HepG2 (cell line): ENCODE results near the gene NUDT8. TPM values are rescaled to one million over a fixed set of nuclear protein-coding genes. Genes with fewer than 3 reads are reported as not detected.
A peak's percentile ranks its signal among the peaks of the same experiment; 100 is the strongest.

Experiments used
- BRCA1 ChIP-seq: sonication (generic); formaldehyde crosslinking; IDR thresholded peaks from 2 replicates; pipeline ENCODE4 v1.4.0; 2020; ENCODE audit warnings: missing genetic modification reagents
- DMAP1 ChIP-seq: IDR thresholded peaks from 2 replicates; pipeline ENCODE4 v1.6.1; 2016
- EEA1 ChIP-seq: sonication (generic); formaldehyde crosslinking; IDR thresholded peaks from 2 replicates; pipeline ENCODE4 v1.5.1; 2020; ENCODE audit warnings: mild to moderate bottlenecking, missing genetic modification reagents, borderline replicate concordance
- ERF ChIP-seq: IDR thresholded peaks from 2 replicates; pipeline ENCODE4 v1.6.1; 2018; ENCODE audit warnings: missing biosample characterization, missing genetic modification reagents
- GPN1 ChIP-seq: sonication (generic); formaldehyde crosslinking; IDR thresholded peaks from 2 replicates; pipeline ENCODE4 v1.5.1; 2020; ENCODE audit warnings: missing genetic modification reagents, borderline replicate concordance
- HCFC1 ChIP-seq: fragments of 150-350 bp; IDR thresholded peaks from 2 replicates; pipeline ENCODE4 v1.6.1; 2014; ENCODE audit warnings: low read depth, low read length
- HNF4G ChIP-seq, 2 experiments: sonication (generic) in 1 of 2; formaldehyde crosslinking in 1 of 2; IDR thresholded peaks; 2 replicates each; pipeline versions ENCODE4 v1.4.0 to v1.6.1; 2011 to 2020; ENCODE audit warnings: borderline replicate concordance in 2 of 2, low read depth in 2 of 2, mild to moderate bottlenecking in 2 of 2, low read length in 1 of 2, missing genetic modification reagents in 1 of 2, moderate library complexity in 1 of 2
- KDM3A ChIP-seq: IDR thresholded peaks from 2 replicates; pipeline ENCODE4 v1.6.1; 2018; ENCODE audit warnings: low read depth, missing compliant biosample characterization
- SMAD1 ChIP-seq: sonication (generic); formaldehyde crosslinking; IDR thresholded peaks from 2 replicates; pipeline ENCODE4 v1.4.0; 2020; ENCODE audit warnings: missing genetic modification reagents, low read depth, mild to moderate bottlenecking, borderline replicate concordance
- SNAI1 ChIP-seq: sonication (generic); formaldehyde crosslinking; IDR thresholded peaks from 2 replicates; pipeline ENCODE4 v1.5.0; 2020; ENCODE audit warnings: mild to moderate bottlenecking, missing genetic modification reagents, borderline replicate concordance
- TEAD2 ChIP-seq: sonication (generic); formaldehyde crosslinking; IDR thresholded peaks from 2 replicates; pipeline ENCODE4 v1.9.0; 2021; ENCODE audit warnings: missing genetic modification reagents
- ZNF235 ChIP-seq: sonication (generic); formaldehyde crosslinking; IDR thresholded peaks from 2 replicates; pipeline ENCODE4 v1.8.1; 2023; ENCODE audit warnings: mild to moderate bottlenecking, missing genetic modification reagents, borderline replicate concordance
- ZNF263 ChIP-seq: sonication (generic); formaldehyde crosslinking; IDR thresholded peaks from 2 replicates; pipeline ENCODE4 v1.4.0; 2020; ENCODE audit warnings: missing genetic modification reagents
- ZNF556 ChIP-seq: sonication (generic); formaldehyde crosslinking; IDR thresholded peaks from 2 replicates; pipeline ENCODE4 v1.4.0; 2020; ENCODE audit warnings: mild to moderate bottlenecking, missing genetic modification reagents, borderline replicate concordance
- ZNF850 ChIP-seq: sonication (generic); formaldehyde crosslinking; conservative IDR thresholded peaks from 2 replicates; pipeline ENCODE4 v1.9.0; 2021; ENCODE audit warnings: mild to moderate bottlenecking, missing genetic modification reagents
- ZSCAN29 ChIP-seq: sonication (generic); formaldehyde crosslinking; conservative IDR thresholded peaks from 2 replicates; pipeline ENCODE4 v1.4.0; 2020; ENCODE audit warnings: mild to moderate bottlenecking, missing genetic modification reagents
- polyA plus RNA-seq, 8 experiments: library from polyadenylated mRNA; depleted of rRNA in 3 of 8; stranded (reverse) in 7 of 8; unstranded in 1 of 8; fragments of >200 nt; fragmentation: Illumina TruSeq in 4 of 8; extraction: Trizol in 4 of 8; gene quantifications; 2 replicates each; pipeline versions ENCODE4 v1.2.1 to v1.2.3, GENCODE V29; 2011 to 2016; ENCODE audit warnings: low read depth in 4 of 8, missing spikeins in 1 of 8, mixed read lengths in 1 of 8; ENCODE audit not compliant: insufficient read depth in 1 of 8
- total RNA-seq, 5 experiments: library from RNA; depleted of rRNA; stranded (reverse); fragments of >200 nt; fragmentation: Illumina TruSeq; extraction: Trizol; gene quantifications; 2 replicates each; pipeline ENCODE4 v1.2.3, GENCODE V29; 2016; ENCODE audit warnings: low read depth in 1 of 5
- TF ChIP-seq, protein P1 (sequence below): sonication (generic); formaldehyde crosslinking; IDR thresholded peaks from 2 replicates; pipeline ENCODE4 v1.5.0; 2020; ENCODE audit warnings: missing genetic modification reagents
- TF ChIP-seq, protein P2 (sequence below): IDR thresholded peaks from 2 replicates; pipeline ENCODE4 v1.6.1; 2016
- TF ChIP-seq, protein P3 (sequence below): sonication (generic); formaldehyde crosslinking; IDR thresholded peaks from 2 replicates; pipeline ENCODE4 v1.9.0; 2021; ENCODE audit warnings: missing genetic modification reagents, borderline replicate concordance
- TF ChIP-seq, protein P4 (sequence below): IDR thresholded peaks from 2 replicates; pipeline ENCODE4 v1.6.1; 2016; ENCODE audit warnings: missing compliant biosample characterization, missing genetic modification reagents, borderline replicate concordance

The NUDT8 gene
- total and polyA plus RNA-seq, 2 of the 13 experiments (the other 11 are each of a cell fraction or from before 2014, with no cell fraction given): 6.7 to 25.8 TPM

DNA sequence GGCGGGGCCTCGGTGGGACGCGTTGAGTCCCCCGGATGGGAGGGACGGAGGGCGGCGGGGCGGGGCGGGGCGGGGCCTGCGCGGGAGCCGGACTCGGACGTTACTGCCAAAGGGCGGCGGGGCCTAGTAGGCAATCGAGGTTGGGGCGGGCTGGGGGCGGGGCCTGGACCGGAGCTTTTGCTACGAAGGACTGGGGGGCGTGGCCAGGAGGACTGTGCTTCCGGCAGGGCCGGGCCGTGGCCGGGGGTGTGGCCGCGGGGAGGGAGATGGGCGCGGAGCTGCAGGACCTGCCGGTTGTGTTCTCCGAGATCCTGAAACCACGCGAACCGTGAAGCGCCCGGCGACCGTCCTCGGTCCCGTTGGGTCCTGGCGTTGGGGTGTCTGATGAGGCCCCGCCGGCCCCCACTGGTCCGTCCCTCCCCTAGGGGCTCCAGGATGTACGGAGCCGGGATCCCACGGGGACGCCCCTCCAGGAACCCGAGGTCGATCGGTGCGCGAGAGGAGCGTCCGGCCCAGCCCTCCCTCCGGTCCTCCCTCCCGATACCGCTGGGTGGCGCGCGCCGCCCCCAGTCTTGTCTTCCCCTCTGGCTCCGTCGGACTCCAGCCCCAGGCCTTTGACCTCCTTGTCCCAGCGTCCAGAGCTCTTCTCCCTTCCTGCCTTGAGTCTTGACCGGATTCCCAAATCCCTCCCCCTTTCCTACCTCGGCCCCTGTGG, 648 bp upstream of the NUDT8 start (continued):
- TF ChIP-seq HCFC1 (no peak), DMAP1 (CRISPR knock-in tag) (peak; percentile 54; the same call in 1 of the 2 replicates), SNAI1 (no peak; the same call in 1 of the 2 replicates), ZNF556 (CRISPR knock-in tag) (peak; percentile 87; the same call in 1 of the 2 replicates), KDM3A (CRISPR knock-in tag) (peak; percentile 89; the same call in 1 of the 2 replicates), TEAD2 (0 out of 2 replicates have a peak, but pooled peaks have one; percentile 47), EEA1 (CRISPR knock-in tag) (no peak), ZNF235 (CRISPR knock-in tag) (no peak), SMAD1 (CRISPR knock-in tag) (no peak), ZNF263 (CRISPR knock-in tag) (peak; percentile 47; the same call in 1 of the 2 replicates), ZNF850 (CRISPR knock-in tag) (no peak), GPN1 (no peak), BRCA1 (CRISPR knock-in tag) (no peak), ERF (peak; percentile 75; the same call in 1 of the 2 replicates), ZSCAN29 (CRISPR knock-in tag) (no peak), HNF4G (IDR thresholded peaks at IDR 0.05; ENCODE audit: borderline replicate concordance, low read depth, low read length) (peak; percentile 74; the same call in 1 of the 2 replicates), HNF4G (CRISPR knock-in tag; IDR thresholded peaks at IDR 0.05; ENCODE audit: borderline replicate concordance, low read depth) (peak; percentile 76)
- TF ChIP-seq, protein P1, sequence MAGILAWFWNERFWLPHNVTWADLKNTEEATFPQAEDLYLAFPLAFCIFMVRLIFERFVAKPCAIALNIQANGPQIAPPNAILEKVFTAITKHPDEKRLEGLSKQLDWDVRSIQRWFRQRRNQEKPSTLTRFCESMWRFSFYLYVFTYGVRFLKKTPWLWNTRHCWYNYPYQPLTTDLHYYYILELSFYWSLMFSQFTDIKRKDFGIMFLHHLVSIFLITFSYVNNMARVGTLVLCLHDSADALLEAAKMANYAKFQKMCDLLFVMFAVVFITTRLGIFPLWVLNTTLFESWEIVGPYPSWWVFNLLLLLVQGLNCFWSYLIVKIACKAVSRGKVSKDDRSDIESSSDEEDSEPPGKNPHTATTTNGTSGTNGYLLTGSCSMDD (CRISPR knock-in tag): no peak
- TF ChIP-seq, protein P2, sequence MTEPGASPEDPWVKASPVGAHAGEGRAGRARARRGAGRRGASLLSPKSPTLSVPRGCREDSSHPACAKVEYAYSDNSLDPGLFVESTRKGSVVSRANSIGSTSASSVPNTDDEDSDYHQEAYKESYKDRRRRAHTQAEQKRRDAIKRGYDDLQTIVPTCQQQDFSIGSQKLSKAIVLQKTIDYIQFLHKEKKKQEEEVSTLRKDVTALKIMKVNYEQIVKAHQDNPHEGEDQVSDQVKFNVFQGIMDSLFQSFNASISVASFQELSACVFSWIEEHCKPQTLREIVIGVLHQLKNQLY (CRISPR knock-in tag): no peak; the same call in 1 of the 2 replicates
- TF ChIP-seq, protein P3, sequence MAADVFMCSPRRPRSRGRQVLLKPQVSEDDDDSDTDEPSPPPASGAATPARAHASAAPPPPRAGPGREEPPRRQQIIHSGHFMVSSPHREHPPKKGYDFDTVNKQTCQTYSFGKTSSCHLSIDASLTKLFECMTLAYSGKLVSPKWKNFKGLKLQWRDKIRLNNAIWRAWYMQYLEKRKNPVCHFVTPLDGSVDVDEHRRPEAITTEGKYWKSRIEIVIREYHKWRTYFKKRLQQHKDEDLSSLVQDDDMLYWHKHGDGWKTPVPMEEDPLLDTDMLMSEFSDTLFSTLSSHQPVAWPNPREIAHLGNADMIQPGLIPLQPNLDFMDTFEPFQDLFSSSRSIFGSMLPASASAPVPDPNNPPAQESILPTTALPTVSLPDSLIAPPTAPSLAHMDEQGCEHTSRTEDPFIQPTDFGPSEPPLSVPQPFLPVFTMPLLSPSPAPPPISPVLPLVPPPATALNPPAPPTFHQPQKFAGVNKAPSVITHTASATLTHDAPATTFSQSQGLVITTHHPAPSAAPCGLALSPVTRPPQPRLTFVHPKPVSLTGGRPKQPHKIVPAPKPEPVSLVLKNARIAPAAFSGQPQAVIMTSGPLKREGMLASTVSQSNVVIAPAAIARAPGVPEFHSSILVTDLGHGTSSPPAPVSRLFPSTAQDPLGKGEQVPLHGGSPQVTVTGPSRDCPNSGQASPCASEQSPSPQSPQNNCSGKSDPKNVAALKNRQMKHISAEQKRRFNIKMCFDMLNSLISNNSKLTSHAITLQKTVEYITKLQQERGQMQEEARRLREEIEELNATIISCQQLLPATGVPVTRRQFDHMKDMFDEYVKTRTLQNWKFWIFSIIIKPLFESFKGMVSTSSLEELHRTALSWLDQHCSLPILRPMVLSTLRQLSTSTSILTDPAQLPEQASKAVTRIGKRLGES (CRISPR knock-in tag): no peak; the same call in 1 of the 2 replicates
- TF ChIP-seq, protein P4, sequence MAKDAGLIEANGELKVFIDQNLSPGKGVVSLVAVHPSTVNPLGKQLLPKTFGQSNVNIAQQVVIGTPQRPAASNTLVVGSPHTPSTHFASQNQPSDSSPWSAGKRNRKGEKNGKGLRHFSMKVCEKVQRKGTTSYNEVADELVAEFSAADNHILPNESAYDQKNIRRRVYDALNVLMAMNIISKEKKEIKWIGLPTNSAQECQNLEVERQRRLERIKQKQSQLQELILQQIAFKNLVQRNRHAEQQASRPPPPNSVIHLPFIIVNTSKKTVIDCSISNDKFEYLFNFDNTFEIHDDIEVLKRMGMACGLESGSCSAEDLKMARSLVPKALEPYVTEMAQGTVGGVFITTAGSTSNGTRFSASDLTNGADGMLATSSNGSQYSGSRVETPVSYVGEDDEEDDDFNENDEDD (CRISPR knock-in tag): no peak; the same call in 1 of the 2 replicates
